ENCODE data around the gene SCAMP5. TPM values are rescaled to one million over a fixed set of nuclear protein-coding genes. Genes with fewer than 3 reads are reported as not detected.

SCAMP5 gene
- total RNA-seq, 1 experiment from 2014 or later: 70.1 TPM

GRCh38 chr15:75028991-75029377 is 33.6 kb downstream of the SCAMP5 start:
- ChIA-PET POLR2A (interaction anchor here (0.8 to 1.0 kb wide), 4 partner anchors 28 to 174 kb away, joined by 3 to 6 read pairs (median 4); no protein-coding TSS in a partner anchor), CTCF (interaction anchor here (0.5 to 2.8 kb wide), 33 partner anchors 9 to 339 kb away, joined by 3 to 51 read pairs (median 5); partner anchors contain the start of genes C15orf39, FAM219B, MAN2C1 and SCAMP5)
- H3K27ac Mint-ChIP-seq: peak overlapping the region; percentile 90; the same call in 1 of the 2 replicates
- H3K27me3 Mint-ChIP-seq (ENCODE audit: low read depth): no peaks in the 10 kb centered on the region
- H3K9me3 Mint-ChIP-seq: no peaks in the 10 kb centered on the region
- H3K4me3 Mint-ChIP-seq: no peak overlapping the region
- ATAC-seq: peak; percentile 55
- no peak for DNase-seq (ENCODE audit: low spot score)
- H3K36me3 Mint-ChIP-seq: peaks cover 4% of the 10 kb centered on the region; the same call in 1 of the 2 replicates
- peaks cover 54% of the 10 kb centered on the region for H3K4me1 Mint-ChIP-seq
- no peak for TF ChIP-seq MYBL2 (CRISPR knock-in tag; IDR thresholded peaks at IDR 0.05)
- TF ChIP-seq MAX (CRISPR knock-in tag; IDR thresholded peaks at IDR 0.05): no peak
- TF ChIP-seq, protein P1, sequence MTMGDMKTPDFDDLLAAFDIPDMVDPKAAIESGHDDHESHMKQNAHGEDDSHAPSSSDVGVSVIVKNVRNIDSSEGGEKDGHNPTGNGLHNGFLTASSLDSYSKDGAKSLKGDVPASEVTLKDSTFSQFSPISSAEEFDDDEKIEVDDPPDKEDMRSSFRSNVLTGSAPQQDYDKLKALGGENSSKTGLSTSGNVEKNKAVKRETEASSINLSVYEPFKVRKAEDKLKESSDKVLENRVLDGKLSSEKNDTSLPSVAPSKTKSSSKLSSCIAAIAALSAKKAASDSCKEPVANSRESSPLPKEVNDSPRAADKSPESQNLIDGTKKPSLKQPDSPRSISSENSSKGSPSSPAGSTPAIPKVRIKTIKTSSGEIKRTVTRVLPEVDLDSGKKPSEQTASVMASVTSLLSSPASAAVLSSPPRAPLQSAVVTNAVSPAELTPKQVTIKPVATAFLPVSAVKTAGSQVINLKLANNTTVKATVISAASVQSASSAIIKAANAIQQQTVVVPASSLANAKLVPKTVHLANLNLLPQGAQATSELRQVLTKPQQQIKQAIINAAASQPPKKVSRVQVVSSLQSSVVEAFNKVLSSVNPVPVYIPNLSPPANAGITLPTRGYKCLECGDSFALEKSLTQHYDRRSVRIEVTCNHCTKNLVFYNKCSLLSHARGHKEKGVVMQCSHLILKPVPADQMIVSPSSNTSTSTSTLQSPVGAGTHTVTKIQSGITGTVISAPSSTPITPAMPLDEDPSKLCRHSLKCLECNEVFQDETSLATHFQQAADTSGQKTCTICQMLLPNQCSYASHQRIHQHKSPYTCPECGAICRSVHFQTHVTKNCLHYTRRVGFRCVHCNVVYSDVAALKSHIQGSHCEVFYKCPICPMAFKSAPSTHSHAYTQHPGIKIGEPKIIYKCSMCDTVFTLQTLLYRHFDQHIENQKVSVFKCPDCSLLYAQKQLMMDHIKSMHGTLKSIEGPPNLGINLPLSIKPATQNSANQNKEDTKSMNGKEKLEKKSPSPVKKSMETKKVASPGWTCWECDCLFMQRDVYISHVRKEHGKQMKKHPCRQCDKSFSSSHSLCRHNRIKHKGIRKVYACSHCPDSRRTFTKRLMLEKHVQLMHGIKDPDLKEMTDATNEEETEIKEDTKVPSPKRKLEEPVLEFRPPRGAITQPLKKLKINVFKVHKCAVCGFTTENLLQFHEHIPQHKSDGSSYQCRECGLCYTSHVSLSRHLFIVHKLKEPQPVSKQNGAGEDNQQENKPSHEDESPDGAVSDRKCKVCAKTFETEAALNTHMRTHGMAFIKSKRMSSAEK (CRISPR knock-in tag; IDR thresholded peaks at IDR 0.05; ENCODE audit: borderline replicate concordance): no peak
- TF ChIP-seq ZNF138 (CRISPR knock-in tag; conservative IDR thresholded peaks at IDR 0.05): no peak
- no peak for TF ChIP-seq HMGA2 (CRISPR knock-in tag; IDR thresholded peaks at IDR 0.05)
- TF ChIP-seq, protein P2, sequence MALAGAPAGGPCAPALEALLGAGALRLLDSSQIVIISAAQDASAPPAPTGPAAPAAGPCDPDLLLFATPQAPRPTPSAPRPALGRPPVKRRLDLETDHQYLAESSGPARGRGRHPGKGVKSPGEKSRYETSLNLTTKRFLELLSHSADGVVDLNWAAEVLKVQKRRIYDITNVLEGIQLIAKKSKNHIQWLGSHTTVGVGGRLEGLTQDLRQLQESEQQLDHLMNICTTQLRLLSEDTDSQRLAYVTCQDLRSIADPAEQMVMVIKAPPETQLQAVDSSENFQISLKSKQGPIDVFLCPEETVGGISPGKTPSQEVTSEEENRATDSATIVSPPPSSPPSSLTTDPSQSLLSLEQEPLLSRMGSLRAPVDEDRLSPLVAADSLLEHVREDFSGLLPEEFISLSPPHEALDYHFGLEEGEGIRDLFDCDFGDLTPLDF (CRISPR knock-in tag; IDR thresholded peaks at IDR 0.05): no peak
- TF ChIP-seq, protein P3, sequence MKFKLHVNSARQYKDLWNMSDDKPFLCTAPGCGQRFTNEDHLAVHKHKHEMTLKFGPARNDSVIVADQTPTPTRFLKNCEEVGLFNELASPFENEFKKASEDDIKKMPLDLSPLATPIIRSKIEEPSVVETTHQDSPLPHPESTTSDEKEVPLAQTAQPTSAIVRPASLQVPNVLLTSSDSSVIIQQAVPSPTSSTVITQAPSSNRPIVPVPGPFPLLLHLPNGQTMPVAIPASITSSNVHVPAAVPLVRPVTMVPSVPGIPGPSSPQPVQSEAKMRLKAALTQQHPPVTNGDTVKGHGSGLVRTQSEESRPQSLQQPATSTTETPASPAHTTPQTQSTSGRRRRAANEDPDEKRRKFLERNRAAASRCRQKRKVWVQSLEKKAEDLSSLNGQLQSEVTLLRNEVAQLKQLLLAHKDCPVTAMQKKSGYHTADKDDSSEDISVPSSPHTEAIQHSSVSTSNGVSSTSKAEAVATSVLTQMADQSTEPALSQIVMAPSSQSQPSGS (CRISPR knock-in tag; IDR thresholded peaks at IDR 0.05; ENCODE audit: borderline replicate concordance, low read depth): no peak
- TF ChIP-seq, protein P4, sequence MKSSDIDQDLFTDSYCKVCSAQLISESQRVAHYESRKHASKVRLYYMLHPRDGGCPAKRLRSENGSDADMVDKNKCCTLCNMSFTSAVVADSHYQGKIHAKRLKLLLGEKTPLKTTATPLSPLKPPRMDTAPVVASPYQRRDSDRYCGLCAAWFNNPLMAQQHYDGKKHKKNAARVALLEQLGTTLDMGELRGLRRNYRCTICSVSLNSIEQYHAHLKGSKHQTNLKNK (CRISPR knock-in tag; IDR thresholded peaks at IDR 0.05): no peak
- no peak for TF ChIP-seq STAT6 (CRISPR knock-in tag; conservative IDR thresholded peaks at IDR 0.05; ENCODE audit: low read depth)
- TF ChIP-seq FOXP1 (CRISPR knock-in tag; IDR thresholded peaks at IDR 0.05; ENCODE audit: borderline replicate concordance): no peak
- no peak for TF ChIP-seq ZBTB21 (CRISPR knock-in tag; IDR thresholded peaks at IDR 0.05; ENCODE audit: borderline replicate concordance)
- TF ChIP-seq ERG (CRISPR knock-in tag; IDR thresholded peaks at IDR 0.05): no peak
- no peak for TF ChIP-seq ZNF317 (CRISPR knock-in tag; IDR thresholded peaks at IDR 0.05; ENCODE audit: borderline replicate concordance, low read depth)
- TF ChIP-seq ATF1 (CRISPR knock-in tag; IDR thresholded peaks at IDR 0.05): no peak
- no peak for TF ChIP-seq ZNF281 (CRISPR knock-in tag; IDR thresholded peaks at IDR 0.05)
- no peak for TF ChIP-seq ZNF416 (CRISPR knock-in tag; IDR thresholded peaks at IDR 0.05)
- TF ChIP-seq, protein P5, sequence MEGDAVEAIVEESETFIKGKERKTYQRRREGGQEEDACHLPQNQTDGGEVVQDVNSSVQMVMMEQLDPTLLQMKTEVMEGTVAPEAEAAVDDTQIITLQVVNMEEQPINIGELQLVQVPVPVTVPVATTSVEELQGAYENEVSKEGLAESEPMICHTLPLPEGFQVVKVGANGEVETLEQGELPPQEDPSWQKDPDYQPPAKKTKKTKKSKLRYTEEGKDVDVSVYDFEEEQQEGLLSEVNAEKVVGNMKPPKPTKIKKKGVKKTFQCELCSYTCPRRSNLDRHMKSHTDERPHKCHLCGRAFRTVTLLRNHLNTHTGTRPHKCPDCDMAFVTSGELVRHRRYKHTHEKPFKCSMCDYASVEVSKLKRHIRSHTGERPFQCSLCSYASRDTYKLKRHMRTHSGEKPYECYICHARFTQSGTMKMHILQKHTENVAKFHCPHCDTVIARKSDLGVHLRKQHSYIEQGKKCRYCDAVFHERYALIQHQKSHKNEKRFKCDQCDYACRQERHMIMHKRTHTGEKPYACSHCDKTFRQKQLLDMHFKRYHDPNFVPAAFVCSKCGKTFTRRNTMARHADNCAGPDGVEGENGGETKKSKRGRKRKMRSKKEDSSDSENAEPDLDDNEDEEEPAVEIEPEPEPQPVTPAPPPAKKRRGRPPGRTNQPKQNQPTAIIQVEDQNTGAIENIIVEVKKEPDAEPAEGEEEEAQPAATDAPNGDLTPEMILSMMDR (IDR thresholded peaks at IDR 0.05): no peak
- TF ChIP-seq E2F5 (CRISPR knock-in tag; IDR thresholded peaks at IDR 0.05): no peak
- no peak for TF ChIP-seq TEAD1 (CRISPR knock-in tag; IDR thresholded peaks at IDR 0.05)

All from WTC11 (cell line).